ENCODE results near the gene C6orf89.
A peak's percentile ranks its signal among the peaks of the same experiment; 100 is the strongest.
"Not testable (repeated sequence)": the region's sequence is repeated elsewhere in the genome, so short reads cannot be mapped to it uniquely, and the experiment has no call there.

Gene C6orf89

DNA sequence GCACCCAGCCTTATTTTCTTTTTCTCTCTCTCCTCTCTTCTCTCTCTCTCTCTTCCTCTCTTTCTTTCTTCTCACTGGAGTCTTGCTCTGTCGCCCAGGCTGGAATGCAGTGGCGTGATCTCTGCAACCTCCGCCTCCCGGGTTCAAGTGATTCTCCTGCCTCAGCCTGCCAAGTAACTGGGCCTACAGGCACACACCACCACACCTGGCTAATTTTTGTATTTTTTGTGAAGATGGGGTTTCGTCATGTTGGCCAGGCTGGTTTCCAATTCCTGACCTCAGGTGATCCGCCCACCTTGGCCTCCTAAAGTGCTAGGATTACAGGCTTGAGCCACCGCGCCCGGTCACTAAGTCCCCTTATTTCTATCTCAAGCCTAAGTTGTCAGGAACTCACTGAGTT, 63.3 kb downstream of the C6orf89 start:
- not testable (repeated sequence) for DNase-seq (ENCODE audit: low read depth)

- no peak for DNase-seq (ENCODE audit: low read depth)
Observed at GRCh38 chr6:36949636-36950035, 63.9 kb downstream of the C6orf89 start.

DNA sequence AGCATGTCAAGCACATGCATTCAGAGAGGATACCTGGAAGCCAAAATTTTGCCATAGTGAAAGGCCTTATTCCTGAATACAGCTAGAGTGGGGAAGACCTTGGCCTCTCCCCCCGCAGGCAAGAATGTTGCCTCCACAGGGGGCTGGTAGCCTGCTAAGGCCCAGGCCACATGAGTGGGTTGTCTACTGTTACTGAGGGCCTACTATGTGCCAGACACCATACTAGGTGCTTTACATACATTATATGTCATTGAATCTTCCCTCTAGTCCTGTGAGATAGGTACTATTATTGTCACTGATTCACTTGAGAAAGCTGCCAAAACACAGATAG, 68.1 kb downstream of the C6orf89 start:
- no peak for DNase-seq (ENCODE audit: low read depth)

GRCh38 chr6:36954262-36954931, 68.6 kb downstream of the C6orf89 start, which contains the start of gene PI16:
PI16 (plus strand) TSS chr6:36954738; CDS start chr6:36954761, 23 bp downstream.
- DNase-seq (ENCODE audit: low read depth): no peak

- no peak for DNase-seq (ENCODE audit: low read depth)
Observed at GRCh38 chr6:36955136-36955535, 69.4 kb downstream of the C6orf89 start.

- no peak for DNase-seq (ENCODE audit: low read depth)
Observed at GRCh38 chr6:36955671-36956445, 70.1 kb downstream of the C6orf89 start.

- DNase-seq (ENCODE audit: low read depth): no peak
Observed at GRCh38 chr6:36956446-36956820, 70.7 kb downstream of the C6orf89 start.

DNA sequence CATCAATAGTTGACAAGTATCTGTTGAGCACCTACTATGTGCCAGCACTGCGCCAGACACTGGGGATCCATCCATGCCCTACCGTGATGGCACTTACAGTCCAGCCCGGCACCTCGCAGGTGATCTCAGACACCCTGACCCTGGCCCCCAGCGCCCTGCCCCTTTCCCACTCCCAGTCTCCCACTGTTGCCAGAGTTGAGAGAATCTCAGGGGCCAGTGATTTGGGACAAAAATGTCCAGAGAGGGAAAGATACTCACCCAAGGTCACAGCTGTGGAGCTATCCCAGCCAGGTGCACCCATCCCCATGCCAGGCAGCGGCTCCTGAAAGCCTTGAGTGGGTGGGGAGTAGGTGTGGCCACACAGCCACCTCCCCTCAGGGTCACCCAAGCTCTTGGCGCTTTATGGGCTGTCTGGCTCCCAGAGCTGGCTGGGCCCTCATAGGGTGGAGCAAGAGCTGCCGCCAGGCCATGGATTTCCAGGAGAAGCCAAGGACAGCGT, 72.1 kb downstream of the C6orf89 start:
- no peak for DNase-seq (ENCODE audit: low read depth)

GRCh38 chr6:36958775-36959554, 73.2 kb downstream of the C6orf89 start:
- no peak for DNase-seq (ENCODE audit: low read depth)

DNA sequence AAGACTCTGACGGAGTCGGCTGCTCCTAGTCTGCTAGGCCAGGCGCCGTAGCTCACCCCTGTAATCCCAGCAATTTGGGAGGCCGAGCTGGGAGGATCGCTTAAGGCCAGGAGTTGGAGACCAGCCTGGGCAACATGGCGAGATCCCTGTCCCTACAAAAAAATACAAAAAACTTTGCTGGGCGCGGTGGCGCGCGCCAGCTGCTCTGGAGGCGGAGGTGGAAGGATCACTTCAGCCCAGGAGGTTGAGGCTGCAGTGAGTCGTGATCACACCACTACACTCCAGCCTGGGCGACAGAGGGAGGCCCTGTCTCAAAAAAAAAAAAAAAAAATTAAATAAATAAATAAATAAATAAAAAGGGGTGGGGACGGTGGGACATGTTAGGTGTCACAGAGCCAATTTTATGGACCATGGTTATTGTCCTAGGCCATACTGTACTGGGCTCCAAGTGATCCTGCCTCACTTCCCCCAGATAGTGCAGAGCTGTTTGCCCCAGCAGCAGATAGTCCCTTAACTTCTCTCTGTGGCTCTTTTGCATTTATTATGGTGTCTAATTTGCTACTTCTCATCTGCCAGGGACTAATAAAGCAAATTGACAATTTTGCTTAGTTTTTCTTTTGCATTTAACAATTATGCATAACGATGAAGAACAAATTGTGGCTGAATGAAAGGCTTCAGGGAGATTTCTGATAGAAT, 74.0 kb downstream of the C6orf89 start:
- DNase-seq (ENCODE audit: low read depth): no peak

GRCh38 chr6:36961441-36962435, 76.0 kb downstream of the C6orf89 start:
- no peak for DNase-seq (ENCODE audit: low read depth)

GRCh38 chr6:36962874-36963273, 77.1 kb downstream of the C6orf89 start:
- DNase-seq (ENCODE audit: low read depth): peak; percentile 33

DNA sequence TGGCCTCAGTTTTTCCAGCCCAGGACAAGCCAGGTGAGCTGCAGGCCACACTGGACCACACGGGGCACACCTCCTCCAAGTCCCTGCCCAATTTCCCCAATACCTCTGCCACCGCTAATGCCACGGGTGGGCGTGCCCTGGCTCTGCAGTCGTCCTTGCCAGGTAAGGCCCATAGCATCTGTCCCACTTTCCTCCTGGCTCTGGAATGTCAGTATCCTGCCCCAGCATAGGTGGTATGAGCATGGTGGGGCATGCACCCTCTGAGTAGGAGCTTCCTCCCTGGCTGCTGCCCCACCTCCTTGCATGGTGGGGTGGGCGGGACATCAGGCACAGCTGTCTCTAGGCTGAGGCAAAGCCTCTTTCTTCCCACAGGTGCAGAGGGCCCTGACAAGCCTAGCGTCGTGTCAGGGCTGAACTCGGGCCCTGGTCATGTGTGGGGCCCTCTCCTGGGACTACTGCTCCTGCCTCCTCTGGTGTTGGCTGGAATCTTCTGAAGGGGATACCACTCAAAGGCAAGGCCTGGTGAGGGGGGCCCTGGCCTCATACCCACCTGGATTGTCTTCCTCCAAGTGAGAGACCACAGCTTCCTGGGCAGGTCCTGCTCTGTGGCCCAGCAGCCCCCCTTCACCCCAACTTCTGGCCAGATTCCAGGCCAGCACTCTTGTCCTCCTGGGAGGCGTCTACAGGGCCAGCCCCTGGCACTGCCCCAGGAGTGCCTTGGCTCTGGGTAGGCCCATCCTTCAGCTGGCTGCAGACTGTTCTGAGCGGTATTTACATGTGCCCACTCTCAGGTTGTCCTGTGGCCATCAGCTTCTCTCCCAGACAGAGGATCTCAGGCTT, 77.9 kb downstream of the C6orf89 start:
- DNase-seq (ENCODE audit: low read depth): no peak

DNA sequence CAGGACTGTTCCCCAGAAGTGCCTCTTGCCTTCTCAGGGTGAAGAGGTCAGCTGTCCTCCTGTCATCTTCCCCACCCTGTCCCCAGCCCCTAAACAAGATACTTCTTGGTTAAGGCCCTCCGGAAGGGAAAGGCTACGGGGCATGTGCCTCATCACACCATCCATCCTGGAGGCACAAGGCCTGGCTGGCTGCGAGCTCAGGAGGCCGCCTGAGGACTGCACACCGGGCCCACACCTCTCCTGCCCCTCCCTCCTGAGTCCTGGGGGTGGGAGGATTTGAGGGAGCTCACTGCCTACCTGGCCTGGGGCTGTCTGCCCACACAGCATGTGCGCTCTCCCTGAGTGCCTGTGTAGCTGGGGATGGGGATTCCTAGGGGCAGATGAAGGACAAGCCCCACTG, 78.6 kb downstream of the C6orf89 start:
- no peak for DNase-seq (ENCODE audit: low read depth)

- DNase-seq (ENCODE audit: low read depth): no peak
Observed at GRCh38 chr6:36964908-36965307, 79.2 kb downstream of the C6orf89 start.

DNA sequence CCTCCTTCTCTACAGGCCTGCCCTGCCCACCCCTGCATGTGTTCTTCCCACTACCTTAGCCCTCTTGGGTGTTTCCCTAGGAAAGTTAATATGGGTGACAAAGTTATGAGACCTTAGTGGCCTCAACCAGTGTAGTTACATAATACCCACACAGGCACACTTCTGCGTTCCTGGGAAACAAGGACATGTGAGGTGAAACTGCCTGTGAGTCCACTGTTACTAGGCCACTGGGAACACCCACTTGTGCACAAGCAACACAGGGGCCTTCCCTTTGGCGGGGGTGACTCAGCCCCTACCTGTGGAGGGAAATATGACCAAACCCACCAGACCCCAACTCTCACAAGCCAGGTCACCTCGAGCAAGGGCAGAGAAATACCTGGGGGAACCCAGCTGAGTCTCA, 81.5 kb downstream of the C6orf89 start:
- no peak for DNase-seq (ENCODE audit: low read depth)

DNA sequence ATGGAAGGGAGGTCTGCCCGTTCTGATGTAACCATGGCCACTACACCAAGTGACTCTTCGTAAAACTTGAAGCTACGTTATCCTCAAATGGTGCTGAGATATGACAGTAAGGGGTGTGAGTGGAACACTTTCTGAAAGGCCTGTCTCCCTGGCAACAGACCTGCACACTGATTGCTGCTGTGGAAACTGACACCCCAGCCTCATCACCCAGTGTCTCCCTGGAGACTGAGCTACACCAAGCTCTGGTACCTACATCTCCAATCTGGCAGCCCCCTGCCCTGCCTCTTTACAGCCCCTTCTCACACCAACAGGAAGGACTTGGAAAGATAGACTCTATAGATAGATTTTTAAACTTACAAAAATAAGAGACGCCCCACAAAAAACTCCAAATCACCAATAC, 82.0 kb downstream of the C6orf89 start:
- no peak for DNase-seq (ENCODE audit: low read depth)

DNA sequence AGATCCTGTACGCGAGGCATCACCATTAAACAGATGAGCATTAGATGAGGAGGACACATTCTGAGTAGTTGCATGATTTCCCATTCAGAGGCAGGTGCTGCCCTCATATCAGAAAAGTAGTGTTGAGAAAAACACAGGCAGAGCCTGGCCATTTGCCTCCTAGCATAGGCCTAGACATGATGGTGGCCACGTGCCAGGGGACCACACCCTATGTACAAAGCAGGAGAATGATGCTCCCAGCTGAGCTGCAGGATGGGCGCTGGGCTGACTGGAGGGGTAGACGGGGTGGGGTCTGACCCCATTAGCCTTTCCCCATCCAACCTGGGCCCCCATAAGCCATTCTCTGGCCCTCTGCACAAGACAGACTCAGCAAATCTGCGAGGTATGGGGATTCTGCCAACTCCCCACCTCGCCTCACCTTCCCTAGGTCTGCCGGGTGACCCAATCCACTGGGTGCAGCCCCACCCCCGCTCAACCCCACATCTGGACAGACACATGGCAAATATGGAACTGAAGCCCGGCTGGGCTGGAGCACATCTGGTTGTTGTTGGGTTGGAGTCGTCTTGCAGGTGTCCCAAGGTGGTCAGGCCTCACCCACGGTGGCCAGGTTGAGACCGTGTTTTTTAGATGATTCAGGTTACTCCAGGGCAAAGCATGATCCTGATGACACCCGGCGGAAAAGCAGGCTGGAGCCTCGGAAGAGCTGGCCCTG, 82.7 kb downstream of the C6orf89 start:
- no peak for DNase-seq (ENCODE audit: low read depth)

- no peak for DNase-seq (ENCODE audit: low read depth)
Observed at GRCh38 chr6:36969240-36969691, 83.5 kb downstream of the C6orf89 start.

Measured in stimulated activated CD8-positive, alpha-beta memory T cell treated with anti-CD3 and anti-CD28 coated beads, Interleukin-12 subunit alpha, Interleukin-12 subunit beta, amount 100 ng/mL, for 1 hour (primary cell).